LNCAP (cell line): Measurements from ENCODE around the gene OR7A17.

Experiments used
- TF ChIP-seq, protein P1 (sequence below): fragments of 450-650 bp; IDR thresholded peaks from 2 replicates; pipeline ENCODE4 v1.5.1; 2017; ENCODE audit warnings: mild to moderate bottlenecking

The OR7A17 gene

DNA sequence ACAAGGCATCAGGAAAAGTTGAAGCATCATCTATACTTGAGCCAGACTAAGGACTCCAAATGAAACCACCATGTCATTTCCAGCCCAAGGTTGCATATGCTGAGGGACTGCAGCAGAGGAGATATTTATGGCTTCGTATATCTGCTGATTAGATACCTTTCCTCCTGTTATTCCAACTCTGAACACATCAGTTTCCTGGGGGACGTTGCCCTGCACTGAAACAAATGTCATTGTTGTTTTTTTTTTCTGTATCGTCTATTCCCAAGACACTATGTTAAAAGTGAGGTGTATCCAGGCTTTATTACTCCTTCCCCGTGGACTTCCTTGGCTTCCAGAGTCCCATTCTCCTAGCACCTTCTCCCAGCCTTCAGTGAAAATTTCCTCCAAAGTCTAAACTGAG lies at the start of gene OR7A17:
Gene OR7A17, minus strand, starts transcription at position 101 of the 400 bp plus-strand sequence. CDS start 4,777 bp downstream, outside the sequence.
- TF ChIP-seq, protein P1, sequence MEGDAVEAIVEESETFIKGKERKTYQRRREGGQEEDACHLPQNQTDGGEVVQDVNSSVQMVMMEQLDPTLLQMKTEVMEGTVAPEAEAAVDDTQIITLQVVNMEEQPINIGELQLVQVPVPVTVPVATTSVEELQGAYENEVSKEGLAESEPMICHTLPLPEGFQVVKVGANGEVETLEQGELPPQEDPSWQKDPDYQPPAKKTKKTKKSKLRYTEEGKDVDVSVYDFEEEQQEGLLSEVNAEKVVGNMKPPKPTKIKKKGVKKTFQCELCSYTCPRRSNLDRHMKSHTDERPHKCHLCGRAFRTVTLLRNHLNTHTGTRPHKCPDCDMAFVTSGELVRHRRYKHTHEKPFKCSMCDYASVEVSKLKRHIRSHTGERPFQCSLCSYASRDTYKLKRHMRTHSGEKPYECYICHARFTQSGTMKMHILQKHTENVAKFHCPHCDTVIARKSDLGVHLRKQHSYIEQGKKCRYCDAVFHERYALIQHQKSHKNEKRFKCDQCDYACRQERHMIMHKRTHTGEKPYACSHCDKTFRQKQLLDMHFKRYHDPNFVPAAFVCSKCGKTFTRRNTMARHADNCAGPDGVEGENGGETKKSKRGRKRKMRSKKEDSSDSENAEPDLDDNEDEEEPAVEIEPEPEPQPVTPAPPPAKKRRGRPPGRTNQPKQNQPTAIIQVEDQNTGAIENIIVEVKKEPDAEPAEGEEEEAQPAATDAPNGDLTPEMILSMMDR, result no peak

- TF ChIP-seq, protein P1, result no peak
These were observed 47.6 kb upstream of the OR7A17 start for GRCh38 chr19:14933506-14933905.

- TF ChIP-seq, protein P1, result no peak
These were observed 30.9 kb upstream of the OR7A17 start for GRCh38 chr19:14916848-14917247.

DNA sequence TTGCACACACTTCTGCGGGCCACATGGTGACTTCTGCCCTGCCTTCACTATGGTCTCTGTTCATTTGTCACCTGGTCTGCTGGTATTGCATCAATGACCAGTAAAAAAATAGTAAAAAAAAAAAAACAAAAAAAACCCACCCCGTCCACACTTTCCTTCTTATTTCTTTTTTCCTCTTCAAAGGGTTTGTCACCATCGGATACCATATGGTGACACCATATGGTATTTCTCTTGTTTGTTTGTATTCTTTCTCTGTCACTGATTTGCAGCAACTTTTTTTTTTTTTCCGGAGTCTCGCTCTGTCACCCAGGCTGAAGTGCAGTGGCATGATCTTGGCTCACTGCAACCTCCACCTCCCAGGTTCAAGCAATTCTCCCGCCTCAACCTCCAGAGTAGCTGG lies 29.2 kb upstream of the OR7A17 start:
- TF ChIP-seq, protein P1, result no peak

DNA sequence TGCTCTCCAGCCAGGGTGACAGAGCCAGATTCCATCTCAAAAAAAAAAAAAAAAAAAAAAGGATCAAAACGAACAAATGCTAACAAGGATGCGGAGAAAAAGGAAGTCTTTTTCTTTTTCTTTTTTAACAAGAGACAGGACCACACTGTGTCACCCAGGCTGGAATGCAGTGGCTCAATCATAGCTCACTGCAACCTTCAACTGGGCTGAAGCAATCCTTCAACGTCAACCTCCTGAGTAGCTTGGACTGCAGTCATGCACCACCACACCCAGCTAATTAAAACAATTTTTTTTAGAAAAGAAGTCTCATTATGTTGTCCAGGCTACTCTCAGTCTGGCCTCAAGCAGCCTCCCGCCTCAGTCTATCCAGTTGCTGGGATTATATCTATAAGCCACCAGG lies 20.8 kb upstream of the OR7A17 start:
- TF ChIP-seq, protein P1, result no peak

DNA sequence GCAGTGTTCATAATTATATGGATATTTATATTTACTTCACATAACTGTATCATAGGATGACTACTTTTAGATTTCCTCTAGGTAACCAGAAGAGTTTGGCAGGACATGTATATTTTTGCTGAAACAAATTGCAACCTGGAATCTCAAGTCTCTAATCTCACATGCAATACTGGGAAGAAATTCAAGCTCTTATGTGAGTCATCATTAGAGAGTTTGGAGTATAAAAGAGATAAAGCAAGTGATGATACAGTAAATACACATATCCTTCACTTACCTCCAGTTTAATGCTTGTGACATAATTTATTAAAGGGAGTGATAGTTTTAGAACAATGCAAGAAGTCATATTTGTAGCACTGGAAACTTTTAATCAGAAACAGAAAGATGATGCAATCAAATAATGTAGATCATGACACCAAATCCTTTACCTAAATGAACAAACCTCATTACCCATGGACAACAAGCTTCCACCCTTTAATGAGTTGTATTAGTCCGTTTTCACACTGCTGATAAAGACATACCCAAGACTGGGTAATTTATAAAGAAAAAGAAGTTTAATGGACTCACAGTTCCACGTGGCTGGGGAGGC lies 15.8 kb upstream of the OR7A17 start:
- TF ChIP-seq, protein P1, result no peak

- TF ChIP-seq, protein P1, result no peak
These were observed 4.9 kb upstream of the OR7A17 start for GRCh38 chr19:14890643-14891379.
